PC-9 (cell line): ENCODE results near the gene MIA. TPM values are rescaled to one million over a fixed set of nuclear protein-coding genes. Genes with fewer than 3 reads are reported as not detected.
"Not testable (repeated sequence)": the region's sequence is repeated elsewhere in the genome, so short reads cannot be mapped to it uniquely, and the experiment has no call there.

Experiments
- BruUV-seq: library from RNA; stranded (reverse); fragments of 400-500 nt; replicated peaks from 2 replicates; lab custom pipeline; 2021; lab: Mats Ljungman, UMichigan
- CTCF ChIA-PET: fragments of 300-600 bp; sonication (Branson Sonifier 250); formaldehyde crosslinking; loops from one replicate; lab custom pipeline; 2022; ENCODE audit warnings: antibody characterized with exemption; lab: Charles Lee
- POLR2A ChIA-PET: fragments of 300-600 bp; sonication (Branson Sonifier 250); formaldehyde crosslinking; loops from one replicate; lab custom pipeline; 2022; ENCODE audit warnings: antibody characterized with exemption; ENCODE audit not compliant: unreplicated experiment; lab: Charles Lee
- DNase-seq, 2 experiments: peaks; one replicate each; pipeline versions ENCODE4 v3.0.0 to v3.0.0-alpha.2; 2015 to 2022; ENCODE audit warnings: mixed read lengths in 1 of 2
- H2AFZ ChIP-seq: fragments of 200-600 bp; sonication (generic); 2 replicates; pipeline ENCODE4 v1.8.1; 2017; ENCODE audit warnings: antibody characterized with exemption
- H3F3A ChIP-seq: fragments of 200-600 bp; sonication (generic); 2 replicates; pipeline ENCODE4 v1.8.1; 2017; ENCODE audit warnings: antibody characterized with exemption, mild to moderate bottlenecking, low read depth; ENCODE audit not compliant: insufficient read depth
- H3K27ac ChIP-seq: fragments of 200-600 bp; sonication (generic); 2 replicates; pipeline ENCODE4 v1.6.1; 2016; ENCODE audit warnings: mixed run types
- H3K27me3 ChIP-seq: fragments of 200-600 bp; sonication (generic); 2 replicates; pipeline ENCODE4 v1.6.1; 2016; ENCODE audit warnings: low read depth, mixed run types; ENCODE audit not compliant: insufficient read depth
- H3K36me3 ChIP-seq: fragments of 200-600 bp; sonication (generic); 2 replicates; pipeline ENCODE4 v1.6.1; 2016; ENCODE audit warnings: low read depth, mixed run types
- H3K4me1 ChIP-seq: fragments of 200-600 bp; sonication (generic); replicated peaks from 2 replicates; pipeline ENCODE4 v1.6.1; 2016; ENCODE audit warnings: mixed run types; ENCODE audit not compliant: insufficient read depth
- H3K4me2 ChIP-seq: fragments of 200-600 bp; sonication (generic); 2 replicates; pipeline ENCODE4 v1.6.1; 2017; ENCODE audit warnings: mixed run types
- H3K4me3 ChIP-seq: fragments of 200-600 bp; sonication (generic); 2 replicates; pipeline ENCODE4 v1.6.1; 2016; ENCODE audit warnings: mixed run types
- H3K79me2 ChIP-seq: fragments of 200-600 bp; sonication (generic); 2 replicates; pipeline ENCODE4 v1.6.1; 2017; ENCODE audit warnings: low read depth, mixed run types
- H3K9me2 ChIP-seq: fragments of 200-600 bp; sonication (generic); 2 replicates; pipeline ENCODE4 v1.8.1; 2017; ENCODE audit warnings: mild to moderate bottlenecking; ENCODE audit not compliant: insufficient read depth
- H3K9me3 ChIP-seq: fragments of 200-600 bp; sonication (generic); 2 replicates; pipeline ENCODE4 v1.8.1; 2016; ENCODE audit warnings: low read depth; ENCODE audit not compliant: insufficient read depth
- H4K20me1 ChIP-seq: fragments of 200-600 bp; sonication (generic); 2 replicates; pipeline ENCODE4 v1.8.1; 2017; ENCODE audit not compliant: insufficient read depth
- EZH2 ChIP-seq: fragments of 200-600 bp; sonication (generic); IDR thresholded peaks from 2 replicates; pipeline ENCODE4 v1.8.0; 2017; ENCODE audit warnings: antibody characterized with exemption, low read depth
- intact Hi-C: fragments of 100-400 bp; cut with micrococcal nuclease; formaldehyde crosslinking; loops from one replicate; pipeline ENCODE4 v1.10.0; 2022; ENCODE audit not compliant: unreplicated experiment
- total RNA-seq: library from RNA; stranded (reverse); gene quantifications from 2 replicates; pipeline ENCODE4 v1.2.3, GENCODE V29; 2021
- TF ChIP-seq, protein P1 (sequence below): fragments of 200-600 bp; sonication (generic); conservative IDR thresholded peaks from 2 replicates; pipeline ENCODE4 v1.6.1; 2017; ENCODE audit warnings: mixed run types, antibody characterized with exemption, mild to moderate bottlenecking, moderate library complexity

MIA gene
- total RNA-seq, 1 experiment from 2014 or later: 2.7 TPM

DNA sequence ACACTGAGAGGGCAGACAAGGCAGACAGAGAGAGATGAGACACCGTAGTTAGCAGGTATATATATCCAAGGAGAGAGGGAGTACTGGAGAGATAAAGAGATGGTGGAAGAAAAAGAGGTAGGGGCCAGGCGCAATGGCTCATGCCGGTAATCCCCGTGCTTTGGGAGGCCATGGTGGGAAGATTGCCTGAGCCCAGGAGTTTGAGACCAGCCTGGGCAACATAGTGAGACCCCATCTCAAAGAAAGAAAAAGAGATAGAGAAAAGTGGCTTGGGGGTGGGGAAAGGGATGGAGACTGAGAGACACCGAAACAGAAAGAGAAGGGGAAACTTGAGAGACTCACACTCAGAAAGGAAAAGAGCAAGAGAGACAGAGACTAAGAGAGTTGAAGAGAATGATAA lies 5.3 kb downstream of the MIA start:
- H4K20me1 ChIP-seq: no peaks in the 10 kb centered on the region; the same call in 1 of the 2 replicates
- intact Hi-C loops: no loop called here
- H3K36me3 ChIP-seq: no peaks in the 10 kb centered on the region
- no TSS peak for BruUV-seq
- no peak overlapping the region for H2AFZ ChIP-seq
- POLR2A ChIA-PET: interaction anchor here (0.6 kb wide), 1 partner anchor 61 kb away, joined by 35 read pairs; no protein-coding TSS in a partner anchor
- H3K27me3 ChIP-seq: no peaks in the 10 kb centered on the region
- H3K4me1 ChIP-seq: peaks cover 13% of the 10 kb centered on the region
- TF ChIP-seq EZH2: no peak
- TF ChIP-seq, protein P1, sequence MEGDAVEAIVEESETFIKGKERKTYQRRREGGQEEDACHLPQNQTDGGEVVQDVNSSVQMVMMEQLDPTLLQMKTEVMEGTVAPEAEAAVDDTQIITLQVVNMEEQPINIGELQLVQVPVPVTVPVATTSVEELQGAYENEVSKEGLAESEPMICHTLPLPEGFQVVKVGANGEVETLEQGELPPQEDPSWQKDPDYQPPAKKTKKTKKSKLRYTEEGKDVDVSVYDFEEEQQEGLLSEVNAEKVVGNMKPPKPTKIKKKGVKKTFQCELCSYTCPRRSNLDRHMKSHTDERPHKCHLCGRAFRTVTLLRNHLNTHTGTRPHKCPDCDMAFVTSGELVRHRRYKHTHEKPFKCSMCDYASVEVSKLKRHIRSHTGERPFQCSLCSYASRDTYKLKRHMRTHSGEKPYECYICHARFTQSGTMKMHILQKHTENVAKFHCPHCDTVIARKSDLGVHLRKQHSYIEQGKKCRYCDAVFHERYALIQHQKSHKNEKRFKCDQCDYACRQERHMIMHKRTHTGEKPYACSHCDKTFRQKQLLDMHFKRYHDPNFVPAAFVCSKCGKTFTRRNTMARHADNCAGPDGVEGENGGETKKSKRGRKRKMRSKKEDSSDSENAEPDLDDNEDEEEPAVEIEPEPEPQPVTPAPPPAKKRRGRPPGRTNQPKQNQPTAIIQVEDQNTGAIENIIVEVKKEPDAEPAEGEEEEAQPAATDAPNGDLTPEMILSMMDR: no peak
- H3F3A ChIP-seq: peaks cover 29% of the 10 kb centered on the region
- CTCF ChIA-PET: no interaction called here
- H3K79me2 ChIP-seq: no peaks in the 10 kb centered on the region
- no peak for DNase-seq
- no peaks in the 10 kb centered on the region for H3K9me2 ChIP-seq
- no peak overlapping the region for H3K4me2 ChIP-seq
- no peak overlapping the region for H3K27ac ChIP-seq
- no peaks in the 10 kb centered on the region for H3K9me3 ChIP-seq
- no peak overlapping the region for H3K4me3 ChIP-seq

- H3K4me2 ChIP-seq: no peak overlapping the region
- POLR2A ChIA-PET: no interaction called here
- no peaks in the 10 kb centered on the region for H3K79me2 ChIP-seq
- BruUV-seq: no TSS peak
- no peak for DNase-seq
- peaks cover 13% of the 10 kb centered on the region for H3K4me1 ChIP-seq
- no peaks in the 10 kb centered on the region for H3K9me2 ChIP-seq
- no peaks in the 10 kb centered on the region for H3K36me3 ChIP-seq
- CTCF ChIA-PET: no interaction called here
- H3K9me3 ChIP-seq: no peaks in the 10 kb centered on the region
- H3K27ac ChIP-seq: no peak overlapping the region
- H3K27me3 ChIP-seq: no peaks in the 10 kb centered on the region
- H3K4me3 ChIP-seq: no peak overlapping the region
- intact Hi-C loops: no loop called here
- H3F3A ChIP-seq: peaks cover 27% of the 10 kb centered on the region
- TF ChIP-seq, protein P1: no peak
- no peak for TF ChIP-seq EZH2
- no peak overlapping the region for H2AFZ ChIP-seq
- no peaks in the 10 kb centered on the region; the same call in 1 of the 2 replicates for H4K20me1 ChIP-seq
Measured at GRCh38 chr19:40781140-40781539, 5.8 kb downstream of the MIA start.

GRCh38 chr19:40783711-40784110 lies 8.4 kb downstream of the MIA start:
- Histone ChIP-seq H3K4me1 (peaks cover 4% of the 10 kb centered on the region; the same call in 1 of the 2 replicates), H3K4me3 (no peak overlapping the region), H3K9me3 (no peaks in the 10 kb centered on the region), H3K79me2 (no peaks in the 10 kb centered on the region), H3K9me2 (no peaks in the 10 kb centered on the region), H2AFZ (no peak overlapping the region), H3K27me3 (no peaks in the 10 kb centered on the region), H3K36me3 (no peaks in the 10 kb centered on the region), H3K4me2 (no peak overlapping the region), H3K27ac (no peak overlapping the region), H3F3A (peaks cover 9% of the 10 kb centered on the region), H4K20me1 (no peaks in the 10 kb centered on the region; the same call in 1 of the 2 replicates)
- ChIA-PET CTCF (interaction anchor here (0.6 kb wide), 1 partner anchor 8 kb away, joined by 3 read pairs; the partner anchor contains the start of gene MIA), POLR2A (interaction anchor here (0.6 kb wide), 1 partner anchor 465 kb away, joined by 7 read pairs; no protein-coding TSS in a partner anchor)
- intact Hi-C loops: no loop called here
- BruUV-seq: no TSS peak
- DNase-seq: no peak
- TF ChIP-seq, protein P1: no peak
- no peak for TF ChIP-seq EZH2

DNA sequence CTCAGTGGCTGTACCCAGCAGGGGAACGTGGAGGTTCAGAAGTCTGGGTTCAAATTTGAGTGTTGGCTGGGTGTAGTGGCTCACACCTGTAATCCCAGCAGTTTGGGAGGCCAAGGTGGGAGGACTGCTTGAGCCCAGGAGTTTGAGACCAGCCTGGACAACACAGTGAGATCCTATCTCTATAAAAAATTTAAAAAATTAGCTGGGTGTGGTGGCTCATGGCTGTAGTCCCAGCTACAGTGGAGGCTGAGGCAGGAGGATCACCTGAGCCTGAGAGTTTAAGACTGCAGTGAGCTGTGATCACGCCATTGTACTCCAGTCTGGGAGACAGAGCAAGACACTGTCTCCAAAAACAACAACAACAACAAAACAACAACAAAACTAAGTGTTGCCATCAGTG lies 8.8 kb downstream of the MIA start:
- H3K4me3 ChIP-seq, BruUV-seq, H3K9me3 ChIP-seq, intact Hi-C loops, H3K79me2 ChIP-seq, H3F3A ChIP-seq, H3K4me1 ChIP-seq, DNase-seq, H4K20me1 ChIP-seq, H3K27ac ChIP-seq, H3K9me2 ChIP-seq, H2AFZ ChIP-seq, H3K27me3 ChIP-seq, H3K36me3 ChIP-seq, H3K4me2 ChIP-seq: not testable (repeated sequence)
- POLR2A ChIA-PET: interaction anchor here (0.6 kb wide), 1 partner anchor 465 kb away, joined by 7 read pairs; no protein-coding TSS in a partner anchor
- CTCF ChIA-PET: interaction anchor here (0.6 kb wide), 1 partner anchor 9 kb away, joined by 3 read pairs; the partner anchor contains the start of gene MIA
